GM12891 (cell line): ENCODE measurements around the gene CRACR2B.

Experiments used
- DNase-seq: peaks from one replicate; pipeline ENCODE4 v3.0.0; 2011; ENCODE audit warnings: low spot score; ENCODE audit not compliant: insufficient read length
- FAIRE-seq: peaks from 2 replicates; lab custom pipeline; 2011; peaks lifted over from hg19 to GRCh38; lab: Jason Lieb, UNC
- PAX5 ChIP-seq: IDR thresholded peaks from 2 replicates; pipeline ENCODE4 v1.6.1; 2011; ENCODE audit warnings: low read length, moderate library complexity, mild to moderate bottlenecking; ENCODE audit not compliant: insufficient read depth, severe bottlenecking
- POLR2A ChIP-seq: IDR thresholded peaks from 2 replicates; pipeline ENCODE4 v1.6.1; 2011; ENCODE audit warnings: low read depth, low read length, control low read depth
- POLR2AphosphoS5 ChIP-seq: IDR thresholded peaks from 2 replicates; pipeline ENCODE4 v1.6.1; 2011; ENCODE audit warnings: low read depth, low read length, control low read depth
- POU2F2 ChIP-seq: IDR thresholded peaks from 2 replicates; pipeline ENCODE4 v1.6.1; 2011; ENCODE audit warnings: low read depth, mild to moderate bottlenecking, control low read depth, low read length, moderate library complexity
- SPI1 ChIP-seq: IDR thresholded peaks from 2 replicates; pipeline ENCODE4 v1.6.1; 2011; ENCODE audit warnings: low read depth, low read length, control low read depth
- TAF1 ChIP-seq: IDR thresholded peaks from 2 replicates; pipeline ENCODE4 v1.6.1; 2011; ENCODE audit warnings: low read depth, low read length, control low read depth

CRACR2B gene

DNA sequence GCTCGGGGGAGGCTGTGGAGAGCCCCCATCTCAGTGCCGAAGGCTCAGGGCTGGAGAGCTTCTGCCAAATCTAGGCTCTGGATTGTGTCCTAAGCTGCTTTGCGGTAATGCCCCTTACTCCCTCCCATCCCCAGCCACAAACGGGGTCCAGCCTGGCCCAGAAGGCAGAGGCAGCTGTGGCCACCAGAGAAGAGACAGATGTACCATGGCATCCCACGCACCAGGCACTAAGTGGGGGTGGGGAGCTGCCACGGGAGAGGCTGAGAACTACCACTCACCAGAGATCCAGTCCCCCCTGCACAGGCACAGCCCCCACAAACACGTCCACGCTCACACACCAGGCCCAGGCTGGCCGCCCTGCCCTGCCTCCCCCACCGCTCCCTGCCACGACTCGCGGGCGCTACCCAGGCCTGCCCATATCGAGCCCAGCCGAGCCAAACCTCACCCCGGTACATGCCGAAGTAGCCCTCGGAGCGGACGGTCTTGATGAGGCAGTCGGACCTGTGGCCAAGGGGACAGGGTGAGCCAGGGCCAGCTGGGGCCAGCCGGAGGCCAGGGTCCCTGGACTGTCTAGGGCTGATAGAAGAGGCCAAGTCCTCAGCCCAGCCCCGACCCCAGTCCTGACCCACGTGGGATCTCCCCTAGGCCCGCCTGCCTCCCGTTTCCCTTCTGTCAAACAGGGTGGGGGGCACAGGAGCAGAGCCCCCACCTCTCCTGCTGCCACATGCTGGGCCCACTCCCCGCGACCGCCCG is 33.5 kb upstream of the CRACR2B start:
- DNase-seq (no peak), FAIRE-seq (no peak)
- TF ChIP-seq POLR2A = no peak
- no peak for TF ChIP-seq PAX5
- no peak for TF ChIP-seq POU2F2
- TF ChIP-seq POLR2AphosphoS5 = no peak
- TF ChIP-seq TAF1 = no peak
- TF ChIP-seq SPI1 = no peak

DNA sequence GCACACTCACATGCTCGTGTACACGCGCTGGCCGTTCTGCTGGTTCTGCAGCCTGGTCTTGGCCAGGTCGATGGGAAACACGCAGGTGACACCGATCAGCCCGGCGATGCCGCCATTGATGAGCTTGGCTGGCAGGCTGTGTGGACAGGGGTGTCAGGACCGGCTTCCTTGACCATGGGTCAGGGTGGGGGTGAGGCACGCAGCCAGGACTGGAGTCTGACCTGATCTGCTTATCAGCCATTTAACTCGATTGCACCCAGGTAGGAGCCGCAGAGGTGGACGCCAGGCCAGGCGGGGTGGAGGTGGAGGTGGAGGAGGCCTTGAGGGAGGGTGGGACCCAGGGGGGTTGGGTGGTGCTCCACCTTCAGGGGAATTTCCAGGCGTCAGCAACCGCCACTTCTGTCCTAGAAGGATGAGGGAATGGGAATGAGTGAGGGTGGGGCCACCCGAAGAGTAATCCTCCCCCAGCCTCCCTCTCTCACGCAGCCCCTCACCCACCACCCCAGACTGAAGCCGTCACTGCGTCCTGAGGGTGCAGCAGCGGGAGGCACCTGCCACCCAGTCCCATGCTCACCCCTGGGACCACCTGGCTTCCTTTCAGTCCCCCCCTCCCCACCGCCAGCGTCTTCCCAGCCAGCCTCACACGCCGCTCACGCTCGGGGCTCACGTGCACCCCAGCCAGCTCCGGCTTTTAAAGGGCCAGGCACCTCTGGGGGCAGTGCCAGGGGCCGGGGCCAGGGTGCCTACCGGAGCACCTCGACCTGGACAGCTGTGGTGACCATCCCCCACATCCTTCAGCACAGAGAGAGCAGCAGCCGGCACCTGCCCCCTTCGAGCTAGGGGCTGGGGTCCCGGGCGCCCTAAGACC is 32.7 kb upstream of the CRACR2B start:
- no peak for TF ChIP-seq PAX5
- no peak for TF ChIP-seq POLR2AphosphoS5
- TF ChIP-seq TAF1 = no peak
- no peak for TF ChIP-seq POU2F2
- TF ChIP-seq POLR2A = no peak
- FAIRE-seq (no peak), DNase-seq (no peak)

DNA sequence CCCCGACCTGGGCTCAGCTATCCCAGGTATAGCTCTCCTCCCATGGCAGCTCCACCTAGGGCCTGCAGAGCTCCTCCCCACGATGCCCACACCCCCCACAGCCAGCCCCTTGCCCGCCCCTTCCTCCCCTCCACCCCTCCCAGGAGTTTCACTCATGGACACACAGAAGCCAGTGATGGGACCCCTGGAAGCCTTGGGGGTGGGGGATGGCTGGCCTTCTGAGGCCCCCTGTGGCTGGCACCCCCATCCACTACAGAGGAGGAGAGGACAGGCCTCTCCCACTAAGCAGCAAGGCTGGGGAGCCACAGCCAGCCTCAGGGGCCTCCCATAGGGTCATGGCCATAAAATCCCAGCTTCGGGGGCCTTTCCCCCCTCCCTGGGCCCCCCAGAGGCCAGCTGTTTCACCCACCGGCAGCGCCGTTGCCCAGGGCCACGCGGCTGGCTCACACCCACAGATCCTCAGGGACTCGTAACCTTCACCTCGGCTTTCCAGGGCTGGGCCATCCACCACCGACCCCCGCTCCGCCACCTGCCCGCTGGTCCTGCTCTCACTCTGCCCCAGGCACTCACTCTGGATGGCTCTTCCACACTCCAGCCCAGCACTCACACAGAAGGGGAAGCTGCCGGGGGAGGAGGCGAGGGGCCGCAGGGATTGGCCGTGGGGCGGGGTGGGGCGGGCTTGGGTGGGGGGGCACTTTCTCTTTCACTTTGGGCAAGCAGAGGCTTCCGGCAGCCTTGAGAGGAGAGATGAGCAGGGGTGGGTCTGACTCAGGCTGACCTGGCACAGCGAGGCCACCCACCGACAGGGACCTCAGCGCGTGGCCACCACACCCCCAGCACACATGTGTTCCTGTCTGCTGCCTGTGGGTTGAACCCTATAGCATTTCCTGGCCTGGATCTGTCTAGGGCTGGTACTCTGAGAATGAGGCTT is 31.8 kb upstream of the CRACR2B start:
- DNase-seq (peak; percentile 99), FAIRE-seq (peak; percentile 90)
- TF ChIP-seq POLR2AphosphoS5 = peak; percentile 63
- TF ChIP-seq POLR2A = peak; percentile 61
- TF ChIP-seq TAF1 = no peak

DNA sequence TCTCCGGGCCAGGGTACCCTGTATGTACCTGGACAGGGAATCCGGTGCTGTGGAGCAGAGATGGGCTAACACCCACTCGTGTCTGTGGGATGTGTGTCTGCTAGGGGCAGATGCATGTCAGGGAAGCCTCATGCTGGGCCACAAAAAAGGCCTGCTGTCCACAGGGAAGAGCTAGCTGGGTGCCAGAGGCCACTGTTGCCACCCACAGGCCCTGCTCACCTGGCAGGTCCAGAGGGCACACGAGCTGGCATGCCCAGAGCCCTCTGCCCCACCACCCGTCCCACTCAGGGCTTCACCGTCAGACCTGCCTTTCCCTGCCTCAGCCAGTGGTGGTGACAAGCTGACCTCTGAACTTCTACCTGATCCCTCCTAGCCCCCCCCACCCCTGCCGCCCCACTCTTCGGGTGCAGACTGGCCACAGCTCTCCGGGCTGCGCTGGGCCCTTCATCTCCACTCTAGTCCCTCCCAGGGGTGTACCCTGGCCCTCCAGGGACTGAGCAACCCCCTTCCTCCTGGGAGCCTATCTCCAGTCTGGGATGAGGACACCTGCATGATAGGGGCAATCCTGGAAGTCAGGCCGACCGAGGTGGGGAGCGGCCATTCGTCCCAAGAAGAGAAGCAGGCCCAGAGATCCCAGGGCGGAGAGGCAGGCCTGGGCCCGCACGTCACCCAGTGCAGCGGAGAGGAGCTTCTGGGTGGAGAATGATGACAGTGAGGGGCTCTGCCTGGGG is 31.0 kb upstream of the CRACR2B start:
- no peak for FAIRE-seq
- TF ChIP-seq POU2F2 = no peak
- no peak for TF ChIP-seq POLR2AphosphoS5

DNA sequence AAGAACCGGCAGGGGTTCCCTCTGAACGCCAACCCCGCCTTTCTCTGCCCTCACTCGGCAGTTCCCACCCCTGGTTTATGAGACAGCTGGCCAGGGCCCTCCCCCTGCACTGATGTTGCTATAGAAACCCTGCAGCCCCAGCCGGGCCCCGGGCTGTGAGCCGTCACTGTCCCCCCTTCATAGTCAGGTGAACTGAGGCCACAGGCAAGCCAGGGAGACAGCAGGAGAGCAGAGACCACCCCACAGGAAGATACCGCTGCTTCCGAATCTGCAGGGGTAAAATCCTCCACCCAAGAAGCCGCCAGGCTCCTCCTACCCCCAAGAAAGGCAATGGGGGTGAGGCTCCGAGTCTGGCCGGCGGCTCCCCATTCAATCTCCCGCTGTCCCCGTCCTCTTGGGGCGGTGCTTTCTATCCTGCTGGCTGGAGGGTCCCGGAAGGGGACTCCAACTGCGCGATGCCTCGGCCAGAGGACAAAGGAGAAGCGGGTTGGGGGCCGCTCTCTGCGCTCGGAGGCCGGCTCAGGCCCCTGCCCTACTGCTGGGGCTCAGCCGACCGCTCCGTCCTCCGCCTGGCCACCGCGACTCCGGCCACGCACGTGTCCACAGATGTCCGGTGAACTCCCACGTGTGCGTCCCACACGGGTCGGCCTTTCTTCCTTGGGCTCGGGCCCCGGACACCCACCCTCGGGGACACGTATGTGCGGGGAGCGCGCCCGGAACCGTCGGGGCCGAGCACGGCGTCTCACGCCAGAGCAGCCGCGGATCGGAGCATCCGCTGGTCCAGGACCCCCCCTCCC is 30.2 kb upstream of the CRACR2B start:
- DNase-seq (peak; percentile 87), FAIRE-seq (peak; percentile 91)
- no peak for TF ChIP-seq POU2F2
- TF ChIP-seq SPI1 = peak; percentile 31; the same call in 1 of the 2 replicates
- no peak; the same call in 1 of the 2 replicates for TF ChIP-seq POLR2A
- 0 out of 2 replicates have a peak, but pooled peaks have one; percentile 3 for TF ChIP-seq TAF1
- no peak for TF ChIP-seq PAX5

More for the DNA sequence above, 31.0 kb upstream of the CRACR2B start:
- no peak for DNase-seq

DNA sequence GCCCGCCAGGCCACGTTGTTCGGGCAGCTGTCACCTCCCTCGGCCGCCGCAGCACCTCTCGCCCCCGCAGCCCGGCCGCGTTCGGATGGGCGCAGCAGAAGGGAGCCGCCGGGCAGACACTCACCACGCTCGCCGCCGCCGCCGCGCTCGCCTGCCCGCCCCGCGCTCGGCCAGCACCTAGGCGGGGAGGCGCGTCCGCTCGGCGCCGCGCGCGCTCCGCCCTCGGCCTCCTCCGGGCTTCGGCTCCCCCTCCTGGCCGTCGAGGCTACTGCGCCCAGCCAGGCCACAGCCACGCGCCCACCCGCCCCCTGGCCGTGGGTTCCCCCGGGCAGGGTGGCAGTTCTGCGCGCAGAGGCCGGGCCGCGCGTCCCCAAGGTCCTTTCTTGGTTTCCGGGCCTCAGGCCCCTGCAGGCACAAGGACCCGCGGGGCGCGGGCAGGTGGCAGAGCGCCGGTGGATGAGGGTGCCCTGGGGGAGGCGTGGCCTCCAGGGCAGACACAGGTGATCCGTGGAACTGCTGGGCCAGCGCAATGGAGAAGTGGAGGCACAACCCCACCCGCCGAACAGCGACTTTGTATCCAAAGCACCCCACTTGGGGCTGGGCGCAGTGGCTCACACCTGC is 29.5 kb upstream of the CRACR2B start, which contains the start of gene SLC25A22:
Gene SLC25A22 (minus strand): TSS at position 189 of the 621 bp plus-strand sequence. CDS start 3,275 bp downstream, outside the sequence.
- DNase-seq (peak; percentile 99), FAIRE-seq (peak; percentile 99)
- TF ChIP-seq POLR2A (no peak; the same call in 1 of the 2 replicates), POLR2AphosphoS5 (no peak), POU2F2 (no peak), TAF1 (no peak), PAX5 (no peak), SPI1 (no peak)

DNA sequence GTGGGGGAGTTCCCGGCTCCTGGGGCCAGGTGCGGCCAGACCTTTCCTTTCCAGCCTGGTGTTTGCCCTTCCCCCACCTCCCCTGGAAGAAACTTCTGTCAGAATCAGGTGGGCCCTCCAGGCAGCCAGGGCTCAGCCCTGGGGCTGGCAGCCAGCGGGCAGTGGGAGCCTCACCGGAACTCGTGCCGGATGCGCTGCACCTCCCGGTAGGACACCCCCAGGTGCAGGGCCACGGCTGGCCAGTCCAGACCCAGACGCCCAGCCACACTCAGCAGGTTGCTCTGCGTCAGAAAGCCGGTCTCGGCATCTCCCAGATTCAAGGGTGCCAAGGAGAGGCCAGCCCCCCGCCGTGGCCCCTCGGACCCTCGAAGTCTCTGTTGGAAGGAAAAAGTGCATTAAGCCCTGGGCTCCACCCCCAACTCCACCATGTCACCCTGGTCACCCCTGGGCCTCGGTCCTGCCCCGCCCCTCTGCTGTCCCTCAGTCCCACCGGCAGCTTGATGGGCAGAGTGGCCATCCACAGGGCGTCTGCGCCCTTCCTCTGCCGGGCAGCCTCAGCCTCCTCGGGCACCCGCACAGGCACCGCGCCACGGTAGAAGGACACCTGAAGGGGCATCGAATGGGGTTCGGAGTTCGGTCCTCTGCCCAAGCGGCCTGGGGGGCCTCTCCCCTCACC is 27.9 kb upstream of the CRACR2B start:
- TF ChIP-seq POU2F2 (no peak), POLR2AphosphoS5 (no peak), POLR2A (no peak), SPI1 (no peak), PAX5 (no peak), TAF1 (no peak)
- FAIRE-seq (no peak), DNase-seq (no peak)
